Stimulated activated CD4-positive, alpha-beta T cell treated with anti-CD3 and anti-CD28 coated beads, Interleukin-1b, Interleukin-23, amount 100 ng/mL, for 1 hour (primary cell): ENCODE data around the gene DCP1B.
"Not testable (repeated sequence)": the region's sequence is repeated elsewhere in the genome, so short reads cannot be mapped to it uniquely, and the experiment has no call there.

Source experiments
- DNase-seq, 2 donors: peaks; one replicate each; pipeline ENCODE4 v3.0.0-alpha.2; 2020; ENCODE audit warnings: low read depth in 2 of 2

Gene DCP1B

DNA sequence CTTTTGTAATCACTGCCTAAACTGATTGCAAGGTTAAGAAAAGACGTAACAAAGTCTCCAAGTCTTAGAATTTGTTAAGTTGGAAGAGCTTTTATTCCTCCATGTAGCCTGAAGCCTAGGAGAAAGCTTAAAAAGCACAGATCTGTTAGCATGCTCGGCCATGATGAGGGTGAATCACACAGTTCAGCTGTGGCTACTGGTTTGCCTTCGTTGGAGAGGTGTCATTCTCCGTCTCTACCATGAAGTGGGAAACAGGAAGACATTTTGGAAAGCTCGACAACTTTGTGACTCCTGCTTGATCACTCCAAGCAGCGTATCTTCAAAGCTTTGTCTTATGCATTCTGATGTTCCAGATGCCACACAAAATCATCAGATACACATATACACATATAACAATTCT is 27.1 kb downstream of the DCP1B start:
- no peak for DNase-seq

- DNase-seq, result no peak
Observed at GRCh38 chr12:1974812-1975211, 29.4 kb downstream of the DCP1B start.

- no peak for DNase-seq
Observed at GRCh38 chr12:1972856-1973317, 31.4 kb downstream of the DCP1B start.

DNA sequence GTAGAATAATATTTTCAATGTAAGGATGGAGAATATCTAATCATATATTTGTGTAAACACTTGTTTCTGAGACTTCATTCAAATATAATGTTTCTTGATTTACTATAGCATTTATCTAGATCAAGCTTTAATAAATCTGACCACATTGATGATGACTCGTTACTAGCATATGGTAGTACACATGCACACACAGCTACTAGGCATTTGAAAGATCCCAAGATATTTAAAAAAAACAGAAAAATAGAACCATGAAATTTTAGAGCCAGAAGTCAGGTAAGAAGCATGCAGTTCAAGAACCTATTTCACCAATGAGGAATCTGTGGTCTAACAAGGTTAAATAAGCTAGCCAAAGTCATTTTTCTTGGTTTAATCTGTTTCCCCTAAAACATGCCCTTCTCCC is 32.0 kb downstream of the DCP1B start:
- no peak for DNase-seq

DNA sequence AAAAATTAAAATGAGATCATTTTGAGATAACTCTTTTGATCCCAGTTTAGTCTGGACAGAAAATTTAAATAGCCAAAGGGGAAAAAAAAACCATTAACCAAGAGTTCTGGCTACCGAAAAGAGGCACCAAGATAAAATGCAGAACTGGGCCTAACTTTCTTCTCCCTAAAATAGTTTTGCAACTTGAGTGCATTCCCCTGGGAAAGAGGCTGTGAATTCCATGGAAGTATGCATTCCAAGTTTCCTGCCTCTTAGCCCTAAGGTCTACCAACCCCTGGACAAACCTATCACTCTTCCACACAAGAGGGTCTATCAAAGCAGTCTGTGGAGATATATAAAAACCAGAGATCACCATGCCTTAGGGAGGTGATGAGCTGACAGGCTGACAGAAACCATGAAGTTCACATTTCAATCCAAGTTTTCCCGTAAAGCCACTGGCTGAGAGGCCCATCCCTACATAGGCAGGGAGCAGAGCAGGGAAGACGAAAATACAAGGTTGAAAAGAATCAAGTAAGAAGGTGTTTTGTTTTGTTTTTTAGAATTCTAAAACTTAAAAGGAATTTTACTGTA is 33.8 kb downstream of the DCP1B start:
- no peak for DNase-seq

- no peak for DNase-seq
Observed at GRCh38 chr12:1966561-1967226, 37.6 kb downstream of the DCP1B start.

- DNase-seq, result no peak
Observed at GRCh38 chr12:1965916-1966315, 38.3 kb downstream of the DCP1B start.

GRCh38 chr12:1962051-1963020 is 41.9 kb downstream of the DCP1B start:
- no peak for DNase-seq

DNA sequence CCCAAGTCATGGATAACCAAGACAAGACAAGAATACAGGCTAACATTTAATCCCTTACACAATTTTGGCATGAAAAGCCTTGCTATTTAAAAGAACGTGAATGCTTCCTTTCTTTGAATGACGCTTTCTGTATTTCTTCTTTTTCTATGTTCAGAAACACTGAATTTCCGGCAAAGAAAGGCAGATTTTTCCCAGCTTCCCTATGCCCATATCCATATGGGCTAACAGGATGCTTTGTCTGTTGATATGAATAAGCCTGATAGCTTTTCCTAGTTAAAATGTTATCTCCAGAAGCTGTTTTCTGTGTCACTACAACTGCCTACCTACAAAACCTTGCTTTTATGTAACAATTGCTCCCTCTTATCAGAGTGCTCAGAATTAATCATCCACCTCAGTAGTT is 47.5 kb downstream of the DCP1B start:
- no peak for DNase-seq

- DNase-seq, result no peak
Observed at GRCh38 chr12:1949771-1950470, 54.3 kb downstream of the DCP1B start.

DNA sequence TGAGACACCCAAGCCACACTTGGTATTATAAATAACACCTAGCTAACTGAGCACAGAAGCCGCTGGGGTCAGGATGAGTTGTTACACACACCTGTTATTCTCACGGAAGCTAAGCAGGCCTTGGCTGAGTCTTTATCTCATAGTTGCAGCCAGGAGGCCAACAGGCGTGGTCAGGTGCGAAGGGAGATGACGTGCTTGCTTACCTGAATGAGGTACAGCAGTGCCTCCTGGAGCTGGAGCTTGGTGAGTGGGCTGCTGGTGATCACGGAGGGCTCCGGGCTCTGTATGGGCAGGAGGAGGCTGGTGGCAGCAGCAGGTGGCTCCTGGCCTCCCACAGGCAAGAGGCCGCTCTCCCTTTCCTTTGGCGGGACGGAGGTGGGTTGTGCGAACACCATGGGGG is 55.4 kb downstream of the DCP1B start:
- DNase-seq, result no peak

DNA sequence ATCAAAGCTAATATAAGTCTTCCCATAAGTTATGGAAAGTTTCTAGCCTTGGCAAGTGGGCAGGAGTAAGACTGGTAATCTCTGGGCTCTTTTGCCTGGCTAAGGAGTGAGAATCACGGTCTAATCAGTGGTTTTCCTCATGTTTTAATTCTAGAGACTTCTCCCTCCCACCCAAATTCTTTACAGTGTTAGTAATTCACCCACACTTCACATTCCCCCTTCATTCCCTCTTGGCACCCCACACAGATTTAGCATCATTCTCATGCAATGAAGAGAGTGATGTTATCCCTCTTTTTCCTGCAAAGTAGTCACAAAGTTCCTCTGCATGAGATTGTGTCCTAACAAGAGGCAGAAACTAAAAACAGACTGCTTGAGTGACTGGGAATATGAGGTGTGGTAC is 57.2 kb downstream of the DCP1B start:
- DNase-seq, result no peak

DNA sequence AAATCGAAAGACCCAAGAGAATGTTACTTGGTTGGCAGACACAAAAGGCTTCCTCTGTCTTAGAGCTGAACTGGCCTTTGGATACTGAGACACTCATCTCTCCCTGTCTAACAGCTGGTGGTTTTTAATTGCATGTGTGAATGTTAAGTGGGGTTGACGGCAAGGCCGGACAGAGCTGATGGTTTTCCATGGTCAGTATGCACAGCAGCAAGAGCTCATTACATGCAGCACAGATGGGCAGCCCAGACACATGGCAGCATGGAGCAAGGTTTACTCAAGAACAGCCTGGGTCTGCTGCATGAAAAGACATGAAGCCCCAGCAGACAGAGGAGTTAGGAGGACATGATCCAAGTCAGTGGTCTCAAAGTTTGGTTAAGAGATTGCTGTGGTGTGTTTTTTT is 58.0 kb downstream of the DCP1B start:
- no peak for DNase-seq

GRCh38 chr12:1945502-1945901 is 58.8 kb downstream of the DCP1B start:
- DNase-seq, result not testable (repeated sequence)

- DNase-seq, result peak; percentile 77 to 91
Observed at GRCh38 chr12:1939801-1940607, 64.3 kb downstream of the DCP1B start.

DNA sequence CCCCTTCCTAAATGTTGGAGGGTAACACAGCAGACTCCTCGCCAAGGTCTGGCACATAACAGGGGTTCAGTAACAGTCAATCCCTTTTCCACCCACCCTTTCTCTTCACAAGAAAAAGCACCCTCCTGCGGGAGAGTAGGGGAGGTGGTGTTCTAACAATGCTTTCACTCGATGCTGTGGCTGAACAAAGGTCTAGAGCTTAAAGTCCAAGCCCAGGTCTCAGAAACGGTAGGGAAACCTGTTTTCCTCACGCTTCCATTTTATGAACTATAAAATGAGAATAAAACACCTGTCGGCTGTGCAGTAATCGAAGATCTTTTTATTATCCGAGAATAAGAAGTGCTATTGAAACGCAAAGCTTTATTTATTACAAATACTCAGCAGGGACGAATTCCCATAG is 64.9 kb downstream of the DCP1B start:
- DNase-seq, result no peak

DNA sequence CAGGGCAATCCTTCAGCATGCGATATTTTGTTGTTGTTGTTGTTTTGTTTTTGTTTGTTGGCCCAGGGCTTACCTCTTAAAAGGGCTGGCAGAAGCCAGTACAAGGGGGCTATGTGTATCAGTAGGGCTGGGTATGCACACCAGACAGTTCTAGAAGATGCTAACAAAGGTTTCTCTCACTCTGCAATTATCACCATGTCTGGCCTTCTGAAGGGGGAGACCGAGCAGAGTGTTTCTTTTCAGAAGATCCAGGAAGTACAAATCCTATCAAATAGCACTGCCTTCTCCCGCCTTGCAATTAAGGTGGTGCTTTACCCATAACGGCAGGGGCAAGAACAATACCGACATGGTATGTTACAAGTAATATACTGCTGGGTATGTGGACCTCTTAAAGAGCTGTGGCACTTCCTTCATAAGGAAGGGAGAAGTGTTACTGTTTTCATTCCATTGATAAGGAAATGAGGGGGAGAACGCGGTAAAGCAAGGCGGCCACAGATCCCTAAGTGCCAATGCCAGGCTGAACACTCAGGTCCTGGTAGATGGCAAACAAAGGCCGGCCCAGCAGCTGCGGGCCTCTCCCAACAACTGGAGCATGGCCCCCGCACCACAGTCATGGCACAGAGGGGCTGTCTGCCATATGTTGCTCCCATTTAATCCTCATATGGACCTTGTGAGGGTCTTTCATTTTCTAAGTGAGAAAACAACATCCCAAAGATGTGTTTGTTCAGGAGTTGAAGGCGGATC is 66.6 kb downstream of the DCP1B start:
- DNase-seq, result no peak

- DNase-seq, result no peak
Observed at GRCh38 chr12:1936406-1937320, 67.6 kb downstream of the DCP1B start.

DNA sequence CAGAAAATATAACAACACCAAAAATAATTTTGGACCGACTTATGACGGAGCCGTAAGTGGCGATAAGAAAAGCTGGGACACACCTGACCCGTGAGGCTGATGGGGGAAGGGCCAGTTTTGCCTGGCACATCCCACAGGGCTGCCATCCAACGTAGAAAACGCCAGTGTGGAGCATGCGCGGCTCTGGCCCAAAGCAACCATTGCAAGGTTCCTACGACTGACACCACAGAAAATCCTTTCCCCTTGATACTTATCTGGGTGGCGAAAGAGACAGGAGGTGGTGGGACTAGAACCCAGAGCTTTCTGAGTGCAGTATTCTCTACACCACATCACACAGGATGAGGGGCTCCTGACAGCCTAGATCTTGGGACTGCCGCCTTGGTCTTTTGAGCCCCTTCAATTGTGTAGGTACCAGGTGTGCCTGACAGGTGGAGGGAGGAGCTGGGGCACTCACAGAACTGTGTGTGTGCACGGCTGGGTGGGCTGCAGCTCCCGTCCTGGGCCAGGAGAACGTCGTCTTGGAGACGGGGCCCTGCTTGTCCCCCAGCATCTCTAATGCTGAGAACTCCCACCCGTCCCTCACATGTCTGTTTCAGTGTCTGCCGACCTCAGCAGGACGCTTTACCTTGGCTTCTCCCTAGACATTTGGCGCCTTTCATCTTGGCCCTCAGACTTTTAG is 68.4 kb downstream of the DCP1B start:
- no peak for DNase-seq
